AG09319 (cell line): ENCODE results near the gene PNLIPRP3.

Source experiments
- DNase-seq: peaks from one replicate; pipeline ENCODE4 v3.0.0-alpha.2; 2010; ENCODE audit warnings: low read depth; ENCODE audit errors: extremely low read depth
- CTCF ChIP-seq: IDR thresholded peaks from 2 replicates; pipeline ENCODE4 v1.5.1; 2011; ENCODE audit warnings: low read depth, mild to moderate bottlenecking, inconsistent platforms, low read length, moderate library complexity

Gene PNLIPRP3

GRCh38 chr10:116402858-116403257 is 24.8 kb upstream of the PNLIPRP3 start:
- no peak for TF ChIP-seq CTCF
- no peak for DNase-seq

- no peak for DNase-seq
- TF ChIP-seq CTCF, result no peak
Observed at GRCh38 chr10:116403740-116404250, 23.9 kb upstream of the PNLIPRP3 start.

GRCh38 chr10:116408719-116409118 is 18.9 kb upstream of the PNLIPRP3 start:
- TF ChIP-seq CTCF, result no peak
- no peak for DNase-seq

- TF ChIP-seq CTCF, result no peak
- DNase-seq, result no peak
Observed at GRCh38 chr10:116410351-116410750, 17.3 kb upstream of the PNLIPRP3 start.

GRCh38 chr10:116417821-116418220 is 9.8 kb upstream of the PNLIPRP3 start:
- no peak for TF ChIP-seq CTCF
- DNase-seq, result no peak

- no peak for TF ChIP-seq CTCF
- DNase-seq, result no peak
Observed at GRCh38 chr10:116418389-116418788, 9.3 kb upstream of the PNLIPRP3 start.

GRCh38 chr10:116421815-116422214 is 5.8 kb upstream of the PNLIPRP3 start:
- no peak for TF ChIP-seq CTCF
- DNase-seq, result no peak
